Measurements from ENCODE around the gene ELF1. TPM values are rescaled to one million over a fixed set of nuclear protein-coding genes. Genes with fewer than 3 reads are reported as not detected.
"Not testable (repeated sequence)": the region's sequence is repeated elsewhere in the genome, so short reads cannot be mapped to it uniquely, and the experiment has no call there.

Gene ELF1
- total and polyA plus RNA-seq, 2 experiments from 2014 or later, result 7.0 to 12.7 TPM

DNA sequence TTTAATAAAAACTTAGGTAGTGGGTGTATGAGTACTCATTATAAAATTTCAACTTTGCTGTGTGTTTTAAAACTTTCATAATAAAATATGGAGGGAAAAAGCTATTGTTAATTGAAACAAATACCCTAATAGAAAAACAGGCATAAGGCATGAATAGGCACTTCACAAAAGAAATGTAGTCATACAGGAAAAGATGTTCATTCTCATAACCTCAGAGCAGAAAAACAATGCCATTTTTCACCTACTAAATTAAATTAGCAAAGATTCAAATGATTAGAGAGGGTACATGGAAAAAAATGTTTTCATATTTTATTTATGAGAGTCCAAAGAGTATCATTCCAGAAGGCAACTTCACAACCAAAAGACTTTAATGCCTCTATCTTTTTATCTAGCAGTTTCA, 20.6 kb upstream of the ELF1 start (continued):
- TF ChIP-seq, protein P1, sequence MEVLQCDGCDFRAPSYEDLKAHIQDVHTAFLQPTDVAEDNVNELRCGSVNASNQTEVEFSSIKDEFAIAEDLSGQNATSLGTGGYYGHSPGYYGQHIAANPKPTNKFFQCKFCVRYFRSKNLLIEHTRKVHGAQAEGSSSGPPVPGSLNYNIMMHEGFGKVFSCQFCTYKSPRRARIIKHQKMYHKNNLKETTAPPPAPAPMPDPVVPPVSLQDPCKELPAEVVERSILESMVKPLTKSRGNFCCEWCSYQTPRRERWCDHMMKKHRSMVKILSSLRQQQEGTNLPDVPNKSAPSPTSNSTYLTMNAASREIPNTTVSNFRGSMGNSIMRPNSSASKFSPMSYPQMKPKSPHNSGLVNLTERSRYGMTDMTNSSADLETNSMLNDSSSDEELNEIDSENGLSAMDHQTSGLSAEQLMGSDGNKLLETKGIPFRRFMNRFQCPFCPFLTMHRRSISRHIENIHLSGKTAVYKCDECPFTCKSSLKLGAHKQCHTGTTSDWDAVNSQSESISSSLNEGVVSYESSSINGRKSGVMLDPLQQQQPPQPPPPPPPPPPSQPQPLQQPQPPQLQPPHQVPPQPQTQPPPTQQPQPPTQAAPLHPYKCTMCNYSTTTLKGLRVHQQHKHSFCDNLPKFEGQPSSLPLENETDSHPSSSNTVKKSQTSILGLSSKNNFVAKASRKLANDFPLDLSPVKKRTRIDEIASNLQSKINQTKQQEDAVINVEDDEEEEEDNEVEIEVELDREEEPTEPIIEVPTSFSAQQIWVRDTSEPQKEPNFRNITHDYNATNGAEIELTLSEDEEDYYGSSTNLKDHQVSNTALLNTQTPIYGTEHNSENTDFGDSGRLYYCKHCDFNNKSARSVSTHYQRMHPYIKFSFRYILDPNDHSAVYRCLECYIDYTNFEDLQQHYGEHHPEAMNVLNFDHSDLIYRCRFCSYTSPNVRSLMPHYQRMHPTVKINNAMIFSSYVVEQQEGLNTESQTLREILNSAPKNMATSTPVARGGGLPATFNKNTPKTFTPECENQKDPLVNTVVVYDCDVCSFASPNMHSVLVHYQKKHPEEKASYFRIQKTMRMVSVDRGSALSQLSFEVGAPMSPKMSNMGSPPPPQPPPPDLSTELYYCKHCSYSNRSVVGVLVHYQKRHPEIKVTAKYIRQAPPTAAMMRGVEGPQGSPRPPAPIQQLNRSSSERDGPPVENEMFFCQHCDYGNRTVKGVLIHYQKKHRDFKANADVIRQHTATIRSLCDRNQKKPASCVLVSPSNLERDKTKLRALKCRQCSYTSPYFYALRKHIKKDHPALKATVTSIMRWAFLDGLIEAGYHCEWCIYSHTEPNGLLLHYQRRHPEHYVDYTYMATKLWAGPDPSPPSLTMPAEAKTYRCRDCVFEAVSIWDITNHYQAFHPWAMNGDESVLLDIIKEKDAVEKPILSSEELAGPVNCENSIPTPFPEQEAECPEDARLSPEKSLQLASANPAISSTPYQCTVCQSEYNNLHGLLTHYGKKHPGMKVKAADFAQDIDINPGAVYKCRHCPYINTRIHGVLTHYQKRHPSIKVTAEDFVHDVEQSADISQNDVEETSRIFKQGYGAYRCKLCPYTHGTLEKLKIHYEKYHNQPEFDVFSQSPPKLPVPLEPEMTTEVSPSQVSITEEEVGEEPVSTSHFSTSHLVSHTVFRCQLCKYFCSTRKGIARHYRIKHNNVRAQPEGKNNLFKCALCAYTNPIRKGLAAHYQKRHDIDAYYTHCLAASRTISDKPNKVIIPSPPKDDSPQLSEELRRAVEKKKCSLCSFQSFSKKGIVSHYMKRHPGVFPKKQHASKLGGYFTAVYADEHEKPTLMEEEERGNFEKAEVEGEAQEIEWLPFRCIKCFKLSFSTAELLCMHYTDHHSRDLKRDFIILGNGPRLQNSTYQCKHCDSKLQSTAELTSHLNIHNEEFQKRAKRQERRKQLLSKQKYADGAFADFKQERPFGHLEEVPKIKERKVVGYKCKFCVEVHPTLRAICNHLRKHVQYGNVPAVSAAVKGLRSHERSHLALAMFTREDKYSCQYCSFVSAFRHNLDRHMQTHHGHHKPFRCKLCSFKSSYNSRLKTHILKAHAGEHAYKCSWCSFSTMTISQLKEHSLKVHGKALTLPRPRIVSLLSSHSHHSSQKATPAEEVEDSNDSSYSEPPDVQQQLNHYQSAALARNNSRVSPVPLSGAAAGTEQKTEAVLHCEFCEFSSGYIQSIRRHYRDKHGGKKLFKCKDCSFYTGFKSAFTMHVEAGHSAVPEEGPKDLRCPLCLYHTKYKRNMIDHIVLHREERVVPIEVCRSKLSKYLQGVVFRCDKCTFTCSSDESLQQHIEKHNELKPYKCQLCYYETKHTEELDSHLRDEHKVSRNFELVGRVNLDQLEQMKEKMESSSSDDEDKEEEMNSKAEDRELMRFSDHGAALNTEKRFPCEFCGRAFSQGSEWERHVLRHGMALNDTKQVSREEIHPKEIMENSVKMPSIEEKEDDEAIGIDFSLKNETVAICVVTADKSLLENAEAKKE (CRISPR knock-in tag; IDR thresholded peaks at IDR 0.05), result no peak
- no peak for TF ChIP-seq ZNF114 (CRISPR knock-in tag; IDR thresholded peaks at IDR 0.05)

- H3K36me3 ChIP-seq (ENCODE audit: insufficient read depth); H3K27me3 ChIP-seq (ENCODE audit: insufficient read depth); H3K4me3 Mint-ChIP-seq; H3K9me2 ChIP-seq (ENCODE audit: insufficient read depth); H2AFZ ChIP-seq; H3K79me2 ChIP-seq (replicated peaks; ENCODE audit: insufficient read depth); H3K4me1 ChIP-seq (ENCODE audit: insufficient read depth); H4K20me1 ChIP-seq (replicated peaks; ENCODE audit: insufficient read depth); H3K4me1 Mint-ChIP-seq; ATAC-seq; H3K27ac ChIP-seq (ENCODE audit: low read depth); H3K27me3 Mint-ChIP-seq (ENCODE audit: insufficient read depth, low read depth, poor library complexity); H3K36me3 Mint-ChIP-seq (ENCODE audit: low read depth); H3K4me3 ChIP-seq; H3K27ac Mint-ChIP-seq; DNase-seq (ENCODE audit: low spot score); H3K4me2 ChIP-seq; H3F3A ChIP-seq (replicated peaks; ENCODE audit: low read depth): not testable (repeated sequence)
- peaks cover 14% of the 10 kb centered on the region for H3K9me3 Mint-ChIP-seq
These were observed 17.4 kb upstream of the ELF1 start for GRCh38 chr13:41036557-41036956.

GRCh38 chr13:41034881-41035280, 15.8 kb upstream of the ELF1 start:
- Mint-ChIP-seq H3K27ac (no peak overlapping the region), H3K4me1 (peaks cover 9% of the 10 kb centered on the region)
- DNase-seq (ENCODE audit: low spot score), result no peak
- no peak for TF ChIP-seq CREB1 (CRISPR knock-in tag; IDR thresholded peaks at IDR 0.05; ENCODE audit: low read depth)
- TF ChIP-seq JUNB (IDR thresholded peaks at IDR 0.05; ENCODE audit: unreplicated experiment), result no peak
- TF ChIP-seq EZH2phosphoT487 (IDR thresholded peaks at IDR 0.05; ENCODE audit: unreplicated experiment), result no peak
- no peak for TF ChIP-seq CTCF (conservative IDR thresholded peaks at IDR 0.05; ENCODE audit: low read depth in 2 of 2)
- TF ChIP-seq STAT1 (IDR thresholded peaks at IDR 0.05; ENCODE audit: unreplicated experiment), result no peak
- TF ChIP-seq EZH2 (IDR thresholded peaks at IDR 0.05; ENCODE audit: low read depth, unreplicated experiment), result no peak
- no peak for TF ChIP-seq NANOG (IDR thresholded peaks at IDR 0.05; ENCODE audit: borderline replicate concordance)
- TF ChIP-seq REST (IDR thresholded peaks at IDR 0.05; ENCODE audit: unreplicated experiment), result no peak

More at GRCh38 chr13:41034881-41035280, 15.8 kb upstream of the ELF1 start:
- H3F3A ChIP-seq (replicated peaks; ENCODE audit: low read depth), result no peaks in the 10 kb centered on the region
- H3K9me2 ChIP-seq (ENCODE audit: insufficient read depth), result no peaks in the 10 kb centered on the region
- H3K36me3 Mint-ChIP-seq (ENCODE audit: low read depth), result no peaks in the 10 kb centered on the region
- no peaks in the 10 kb centered on the region for H3K36me3 ChIP-seq (ENCODE audit: insufficient read depth)
- H3K4me1 ChIP-seq (ENCODE audit: insufficient read depth), result no peaks in the 10 kb centered on the region
- no peaks in the 10 kb centered on the region for H3K27me3 Mint-ChIP-seq (ENCODE audit: insufficient read depth, low read depth, poor library complexity)
- no peak overlapping the region for H2AFZ ChIP-seq
- H3K27me3 ChIP-seq (ENCODE audit: insufficient read depth), result no peaks in the 10 kb centered on the region
- 0 out of 2 replicates have a peak, but pooled peaks cover 7% of the 10 kb centered on the region for H3K79me2 ChIP-seq (replicated peaks; ENCODE audit: insufficient read depth)
- H3K4me3 ChIP-seq, result no peak overlapping the region
- no peak for ATAC-seq
- no peaks in the 10 kb centered on the region for H4K20me1 ChIP-seq (replicated peaks; ENCODE audit: insufficient read depth)
- H3K9me3 Mint-ChIP-seq, result peaks cover 3% of the 10 kb centered on the region; the same call in 2 of the 3 replicates
- no peak overlapping the region for H3K4me3 Mint-ChIP-seq
- no peak overlapping the region for H3K27ac ChIP-seq (ENCODE audit: low read depth)
- H3K4me2 ChIP-seq, result no peak overlapping the region
